Ishikawa (cell line): ENCODE measurements around the gene TMEM144.

ENCODE experiments used
- CEBPB ChIP-seq: IDR thresholded peaks from 2 replicates; pipeline ENCODE4 v1.6.1; 2012
- EP300 ChIP-seq: IDR thresholded peaks from 2 replicates; pipeline ENCODE4 v1.6.1; 2012; ENCODE audit warnings: borderline replicate concordance
- REST ChIP-seq: IDR thresholded peaks from 2 replicates; pipeline ENCODE4 v1.6.1; 2012; ENCODE audit warnings: low read depth, mild to moderate bottlenecking
- TAF1 ChIP-seq: IDR thresholded peaks from 2 replicates; pipeline ENCODE4 v1.6.1; 2012; ENCODE audit warnings: low read depth, mild to moderate bottlenecking
- TEAD4 ChIP-seq: IDR thresholded peaks from 2 replicates; pipeline ENCODE4 v1.6.1; 2012
- YY1 ChIP-seq: IDR thresholded peaks from 2 replicates; pipeline ENCODE4 v1.6.1; 2012; ENCODE audit warnings: low read depth
- ZBTB7A ChIP-seq: IDR thresholded peaks from 2 replicates; pipeline ENCODE4 v1.6.1; 2012; ENCODE audit warnings: low read depth

DNA sequence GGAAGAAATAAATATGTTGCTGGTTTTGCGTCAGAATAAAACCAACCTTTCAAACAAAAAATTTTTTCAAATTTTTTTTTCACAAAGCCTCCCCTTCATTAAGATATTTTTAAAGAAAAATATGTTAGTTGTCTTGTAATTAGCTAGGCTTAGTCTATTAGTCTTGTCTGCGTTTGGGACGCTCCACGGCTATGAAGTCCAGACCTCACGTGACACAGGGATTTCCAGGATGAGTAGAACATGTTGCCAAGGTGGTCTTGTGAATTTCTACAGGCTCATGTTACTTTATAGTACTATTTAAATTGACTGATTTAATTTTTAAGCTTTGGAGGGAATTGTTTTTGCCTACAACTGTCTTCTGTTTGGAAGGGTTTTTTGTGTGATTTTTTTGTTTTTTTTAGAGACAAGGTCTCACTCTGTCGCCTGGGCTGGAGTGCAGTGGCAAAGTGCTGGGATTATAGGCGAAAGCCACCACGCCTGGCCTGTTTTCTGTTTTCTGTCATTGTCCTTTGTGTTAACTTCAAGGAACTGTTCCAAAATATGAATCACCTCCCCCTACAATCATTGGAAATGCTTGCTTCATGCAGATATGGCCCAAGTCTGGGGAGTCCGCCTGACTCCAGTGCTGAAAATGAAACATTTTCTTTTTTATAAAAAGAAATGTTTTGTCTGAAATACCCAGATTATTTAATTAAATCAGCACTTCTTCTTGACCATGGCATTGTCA, 26.2 kb downstream of the TMEM144 start:
- TF ChIP-seq CEBPB: no peak
- TF ChIP-seq REST: no peak; the same call in 1 of the 2 replicates
- TF ChIP-seq EP300: no peak
- no peak for TF ChIP-seq ZBTB7A
- no peak for TF ChIP-seq YY1
- TF ChIP-seq TEAD4: no peak
- TF ChIP-seq TAF1: no peak
